Sigmoid colon (tissue), 3 donors: ENCODE data around the gene DNASE1L1.

Experiments
- CTCF ChIP-seq, 4 experiments: fragments of 450-650 bp in 3 of 4; fragments of 200-600 bp in 1 of 4; IDR thresholded peaks; one replicate each; pipeline ENCODE4 v1.5.1; 2016 to 2019; ENCODE audit warnings: antibody characterized with exemption in 4 of 4, mild to moderate bottlenecking in 3 of 4, moderate library complexity in 2 of 4
- POLR2A ChIP-seq, 2 donors: fragments of 450-650 bp; IDR thresholded peaks; one replicate each; pipeline ENCODE4 v1.6.1; 2016; ENCODE audit warnings: antibody characterized with exemption in 2 of 2, mild to moderate bottlenecking in 2 of 2, moderate library complexity in 2 of 2

- no peak for TF ChIP-seq CTCF (IDR thresholded peaks at IDR 0.05)
- no peak for TF ChIP-seq POLR2A (IDR thresholded peaks at IDR 0.05)
Measured at GRCh38 chrX:154434394-154435168, 25.5 kb upstream of the DNASE1L1 start.
